B cell (primary cell): ENCODE results near the gene IFI44L.

ENCODE experiments used
- EZH2 ChIP-seq: IDR thresholded peaks from 2 replicates; pipeline ENCODE4 v1.6.1; 2012; ENCODE audit warnings: borderline replicate concordance, low read depth, mild to moderate bottlenecking, moderate library complexity, low read length; ENCODE audit not compliant: insufficient read depth, poor library complexity, severe bottlenecking
- TF ChIP-seq, protein P1 (sequence below): fragments of 200-600 bp; IDR thresholded peaks from one replicate; pipeline ENCODE4 v1.8.0; 2022; ENCODE audit warnings: antibody characterized with exemption, mild to moderate bottlenecking

DNA sequence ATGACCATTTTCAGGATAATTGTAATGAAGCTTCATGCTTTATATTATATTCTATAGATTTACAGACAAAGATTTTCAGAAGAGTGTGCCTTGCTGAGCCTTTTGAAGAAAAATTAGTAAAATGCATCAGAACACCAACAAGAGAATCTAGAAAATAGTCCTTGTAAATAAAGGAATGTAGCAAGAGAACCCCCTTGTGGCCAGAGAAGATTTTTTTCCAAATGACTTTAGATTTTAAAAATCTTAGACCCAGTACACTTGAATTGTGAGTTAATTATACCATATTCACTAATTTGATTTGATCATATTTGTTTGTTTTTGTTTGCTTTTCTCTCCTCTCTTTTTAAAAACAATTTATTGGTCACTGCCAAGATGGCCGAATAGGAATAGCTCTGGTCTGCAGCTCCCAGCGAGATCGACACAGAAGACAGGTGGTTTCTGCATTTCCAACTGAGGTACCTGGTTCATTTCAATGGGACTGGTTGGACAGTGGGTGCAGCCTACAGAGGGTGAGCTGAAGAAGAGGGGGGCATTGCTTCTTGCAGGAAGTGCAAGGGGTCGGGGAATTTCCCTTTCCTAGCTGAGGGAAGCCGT, 12.8 kb upstream of the IFI44L start:
- TF ChIP-seq, protein P1, sequence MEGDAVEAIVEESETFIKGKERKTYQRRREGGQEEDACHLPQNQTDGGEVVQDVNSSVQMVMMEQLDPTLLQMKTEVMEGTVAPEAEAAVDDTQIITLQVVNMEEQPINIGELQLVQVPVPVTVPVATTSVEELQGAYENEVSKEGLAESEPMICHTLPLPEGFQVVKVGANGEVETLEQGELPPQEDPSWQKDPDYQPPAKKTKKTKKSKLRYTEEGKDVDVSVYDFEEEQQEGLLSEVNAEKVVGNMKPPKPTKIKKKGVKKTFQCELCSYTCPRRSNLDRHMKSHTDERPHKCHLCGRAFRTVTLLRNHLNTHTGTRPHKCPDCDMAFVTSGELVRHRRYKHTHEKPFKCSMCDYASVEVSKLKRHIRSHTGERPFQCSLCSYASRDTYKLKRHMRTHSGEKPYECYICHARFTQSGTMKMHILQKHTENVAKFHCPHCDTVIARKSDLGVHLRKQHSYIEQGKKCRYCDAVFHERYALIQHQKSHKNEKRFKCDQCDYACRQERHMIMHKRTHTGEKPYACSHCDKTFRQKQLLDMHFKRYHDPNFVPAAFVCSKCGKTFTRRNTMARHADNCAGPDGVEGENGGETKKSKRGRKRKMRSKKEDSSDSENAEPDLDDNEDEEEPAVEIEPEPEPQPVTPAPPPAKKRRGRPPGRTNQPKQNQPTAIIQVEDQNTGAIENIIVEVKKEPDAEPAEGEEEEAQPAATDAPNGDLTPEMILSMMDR: no peak
- no peak for TF ChIP-seq EZH2
